ENCODE measurements around the gene ZNF175.

- TF ChIP-seq CTCF (IDR thresholded peaks at IDR 0.05; ENCODE audit: extremely low read depth in 1 of 2, insufficient read depth in 1 of 2, low read depth in 1 of 2, low read length in 2 of 2) (no peak), POLR2A (IDR thresholded peaks at IDR 0.05; ENCODE audit: low read depth, low read length) (no peak), EZH2 (IDR thresholded peaks at IDR 0.05; ENCODE audit: borderline replicate concordance, low read depth, low read length, severe bottlenecking) (no peak)
Observed at GRCh38 chr19:51560339-51560738, 10.7 kb upstream of the ZNF175 start.

Measured in endothelial cell of umbilical vein (primary cell).